ENCODE data around the gene OR6K3. TPM values are rescaled to one million over a fixed set of nuclear protein-coding genes. Genes with fewer than 3 reads are reported as not detected.

Gene OR6K3
- total and polyA plus RNA-seq, 2 of the 8 experiments (the other 6 are each of a cell fraction or from before 2014, with no cell fraction given): not detected

- Histone ChIP-seq H3K23me2 (ENCODE audit: low read depth, low read length) (no peaks in the 10 kb centered on the region), H3K9me3 (ENCODE audit: insufficient read depth in 2 of 2, low read depth in 1 of 2, low read length in 1 of 2) (no peaks in the 10 kb centered on the region), H3K27ac (ENCODE audit: low read depth, low read length) (no peak overlapping the region), H3K18ac (ENCODE audit: extremely low read depth, low read length) (no peak overlapping the region), H2BK20ac (ENCODE audit: low read length) (no peak overlapping the region), H3K4me3 (ENCODE audit: extremely low read depth in 1 of 4, insufficient read depth in 2 of 4, low read depth in 3 of 4, low read length in 4 of 4) (no peak overlapping the region), H2BK15ac (ENCODE audit: low read length) (no peak overlapping the region), H3K79me1 (ENCODE audit: low read depth, low read length) (no peaks in the 10 kb centered on the region), H3K36me3 (ENCODE audit: control insufficient read depth in 2 of 4, insufficient read depth in 4 of 4, low read length in 3 of 4) (no peaks in the 10 kb centered on the region), H3K56ac (replicated peaks; ENCODE audit: insufficient read length, low read depth, low read length) (no peak overlapping the region), H4K5ac (ENCODE audit: insufficient read length, low read depth, low read length) (no peak overlapping the region), H3K9ac (replicated peaks in 1 of 4; ENCODE audit: extremely low read depth in 1 of 4, low read depth in 3 of 4, low read length in 3 of 4) (no peak overlapping the region), H2BK5ac (ENCODE audit: low read depth, low read length) (no peak overlapping the region), H4K8ac (ENCODE audit: extremely low read depth, insufficient read depth, low read length) (no peak overlapping the region), H2AFZ (ENCODE audit: low read length) (no peak overlapping the region), H2AK5ac (ENCODE audit: low read depth, low read length) (no peak overlapping the region), H2BK120ac (replicated peaks; ENCODE audit: low read depth, low read length) (no peak overlapping the region), H4K20me1 (replicated peaks in 1 of 2; ENCODE audit: control insufficient read depth in 1 of 2, insufficient read depth in 2 of 2, low read length in 2 of 2) (no peaks in the 10 kb centered on the region), H3K4ac (replicated peaks; ENCODE audit: insufficient read length, low read depth, low read length) (no peak overlapping the region), H3K79me2 (ENCODE audit: control insufficient read depth in 1 of 2, insufficient read depth in 2 of 2, low read length in 2 of 2) (no peaks in the 10 kb centered on the region), H3K27me3 (replicated peaks in 1 of 4; ENCODE audit: control insufficient read depth in 3 of 4, extremely low read depth in 1 of 4, insufficient read depth in 3 of 4, low read length in 3 of 4) (no peaks in the 10 kb centered on the region), H3K14ac (ENCODE audit: insufficient read length) (no peak overlapping the region), H4K91ac (replicated peaks; ENCODE audit: insufficient read length, low read length) (no peak overlapping the region), H3K4me2 (ENCODE audit: insufficient read depth in 1 of 2, low read depth in 2 of 2, low read length in 2 of 2) (no peak overlapping the region), H3K4me1 (replicated peaks in 1 of 4; ENCODE audit: control insufficient read depth in 3 of 4, insufficient read depth in 4 of 4, low read length in 3 of 4) (peaks cover 0 to 3% (median 0%) of the 10 kb centered on the region in 4 experiments; a peak in 1 of 7 replicates), H2BK12ac (ENCODE audit: low read depth, low read length) (no peak overlapping the region), H3K23ac (ENCODE audit: insufficient read length) (no peak overlapping the region)
- DNase-seq (ENCODE audit: low read depth in 1 of 2, low spot score in 2 of 2) (no peak), FAIRE-seq (no peak)
- CTCF ChIA-PET (ENCODE audit: partially characterized antibody): interaction anchor here (1.0 kb wide), 1 partner anchor 26 kb away, joined by 4 read pairs; no protein-coding TSS in a partner anchor
- POLR2A ChIA-PET (ENCODE audit: partially characterized antibody): no interaction called here
- 89% methylated on average over 4 of the region's 4 CpGs; no CpG with 5 or more reads in 1 of the 2 experiments for WGBS, 2 experiments (ENCODE audit: extremely low coverage in 1 of 2, insufficient coverage in 1 of 2, insufficient read length in 1 of 2, insufficient replicate concordance in 2 of 2, low coverage in 1 of 2, low lambda C conversion rate in 2 of 2, missing lambda C conversion rate in 1 of 2)
- TF ChIP-seq HDAC2 (IDR thresholded peaks at IDR 0.05; ENCODE audit: borderline replicate concordance in 1 of 2, low read depth in 2 of 2, low read length in 2 of 2) (no peak), EGR1 (IDR thresholded peaks at IDR 0.05; ENCODE audit: borderline replicate concordance, low read depth, low read length) (no peak), SRF (IDR thresholded peaks at IDR 0.05; ENCODE audit: low read depth, low read length) (no peak), MAFK (IDR thresholded peaks at IDR 0.05; ENCODE audit: low read depth, low read length) (no peak), KDM1A (IDR thresholded peaks at IDR 0.05; ENCODE audit: borderline replicate concordance, low read length) (no peak), GTF2F1 (IDR thresholded peaks at IDR 0.05; ENCODE audit: borderline replicate concordance, low read depth, low read length) (no peak), RBBP5 (IDR thresholded peaks at IDR 0.05; ENCODE audit: borderline replicate concordance, low read depth, low read length) (no peak), POU5F1 (IDR thresholded peaks at IDR 0.05; ENCODE audit: low read depth, low read length) (no peak)
- TF ChIP-seq, protein P1, sequence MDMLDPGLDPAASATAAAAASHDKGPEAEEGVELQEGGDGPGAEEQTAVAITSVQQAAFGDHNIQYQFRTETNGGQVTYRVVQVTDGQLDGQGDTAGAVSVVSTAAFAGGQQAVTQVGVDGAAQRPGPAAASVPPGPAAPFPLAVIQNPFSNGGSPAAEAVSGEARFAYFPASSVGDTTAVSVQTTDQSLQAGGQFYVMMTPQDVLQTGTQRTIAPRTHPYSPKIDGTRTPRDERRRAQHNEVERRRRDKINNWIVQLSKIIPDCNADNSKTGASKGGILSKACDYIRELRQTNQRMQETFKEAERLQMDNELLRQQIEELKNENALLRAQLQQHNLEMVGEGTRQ (IDR thresholded peaks at IDR 0.05; ENCODE audit: low read length): no peak
- TF ChIP-seq, protein P2, sequence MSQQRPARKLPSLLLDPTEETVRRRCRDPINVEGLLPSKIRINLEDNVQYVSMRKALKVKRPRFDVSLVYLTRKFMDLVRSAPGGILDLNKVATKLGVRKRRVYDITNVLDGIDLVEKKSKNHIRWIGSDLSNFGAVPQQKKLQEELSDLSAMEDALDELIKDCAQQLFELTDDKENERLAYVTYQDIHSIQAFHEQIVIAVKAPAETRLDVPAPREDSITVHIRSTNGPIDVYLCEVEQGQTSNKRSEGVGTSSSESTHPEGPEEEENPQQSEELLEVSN (IDR thresholded peaks at IDR 0.05): no peak
Measured at GRCh38 chr1:158675563-158676323, 44.8 kb downstream of the OR6K3 start.
